GM12874 (cell line): Measurements from ENCODE around the gene LDLR.

ENCODE experiments used
- CTCF ChIP-seq: IDR thresholded peaks from 2 replicates; pipeline ENCODE4 v1.5.1; 2011; ENCODE audit warnings: low read depth, mild to moderate bottlenecking, control low read depth, low read length, moderate library complexity; ENCODE audit not compliant: insufficient read depth

LDLR gene

GRCh38 chr19:11063434-11063833 is 25.8 kb upstream of the LDLR start:
- no peak for TF ChIP-seq CTCF

GRCh38 chr19:11064831-11065303 is 24.4 kb upstream of the LDLR start:
- no peak for TF ChIP-seq CTCF

- TF ChIP-seq CTCF = no peak
Observed at GRCh38 chr19:11066326-11066725, 22.9 kb upstream of the LDLR start.

GRCh38 chr19:11067356-11068113 is 21.7 kb upstream of the LDLR start:
- no peak for TF ChIP-seq CTCF

- no peak for TF ChIP-seq CTCF
Observed at GRCh38 chr19:11069561-11069960, 19.7 kb upstream of the LDLR start.

GRCh38 chr19:11070123-11070522 is 19.1 kb upstream of the LDLR start:
- no peak for TF ChIP-seq CTCF

- no peak for TF ChIP-seq CTCF
Observed at GRCh38 chr19:11073568-11073967, 15.7 kb upstream of the LDLR start.
